ENCODE measurements around the gene STAU1.
"Not testable (repeated sequence)": the region's sequence is repeated elsewhere in the genome, so short reads cannot be mapped to it uniquely, and the experiment has no call there.

- not testable (repeated sequence) for TF ChIP-seq REST (IDR thresholded peaks at IDR 0.05; ENCODE audit: insufficient replicate concordance, low read depth); CTCF (IDR thresholded peaks at IDR 0.05; ENCODE audit: insufficient read depth, low read length)
Observed at GRCh38 chr20:49100292-49100691, 87.8 kb downstream of the STAU1 start.

Data from HL-60 (cell line).